GM18517 (cell line): ENCODE measurements around the gene LILRA5.
"Not testable (repeated sequence)": the region's sequence is repeated elsewhere in the genome, so short reads cannot be mapped to it uniquely, and the experiment has no call there.

Experiments used
- ATAC-seq: cut with Tn5 transposase; IDR thresholded peaks from one replicate; pipeline ENCODE4 v1.9.1; 2021; ENCODE audit warnings: mild to moderate bottlenecking, moderate library complexity; ENCODE audit not compliant: unreplicated experiment

LILRA5 gene

GRCh38 chr19:54335164-54335563 lies 22.2 kb upstream of the LILRA5 start:
- no peak for ATAC-seq

GRCh38 chr19:54333586-54334298 lies 20.8 kb upstream of the LILRA5 start:
- ATAC-seq, result no peak

- ATAC-seq, result no peak
Measured at GRCh38 chr19:54332149-54332548, 19.2 kb upstream of the LILRA5 start.

GRCh38 chr19:54331626-54332025 lies 18.7 kb upstream of the LILRA5 start:
- no peak for ATAC-seq

- no peak for ATAC-seq
Measured at GRCh38 chr19:54329476-54330165, 16.7 kb upstream of the LILRA5 start.

GRCh38 chr19:54328781-54329180 lies 15.8 kb upstream of the LILRA5 start:
- not testable (repeated sequence) for ATAC-seq

GRCh38 chr19:54325631-54326030 lies 12.7 kb upstream of the LILRA5 start:
- ATAC-seq, result no peak

GRCh38 chr19:54325194-54325621 lies 12.2 kb upstream of the LILRA5 start:
- no peak for ATAC-seq

- no peak for ATAC-seq
Measured at GRCh38 chr19:54324071-54324470, 11.1 kb upstream of the LILRA5 start.

- ATAC-seq, result not testable (repeated sequence)
Measured at GRCh38 chr19:54322934-54323333, 10.0 kb upstream of the LILRA5 start.

- not testable (repeated sequence) for ATAC-seq
Measured at GRCh38 chr19:54322295-54322694, 9.3 kb upstream of the LILRA5 start.

- no peak for ATAC-seq
Measured at GRCh38 chr19:54319892-54320670, 7.1 kb upstream of the LILRA5 start.

GRCh38 chr19:54319049-54319448 lies 6.1 kb upstream of the LILRA5 start:
- ATAC-seq, result no peak

GRCh38 chr19:54317965-54318240 lies 4.9 kb upstream of the LILRA5 start:
- no peak for ATAC-seq

GRCh38 chr19:54317108-54317964 lies 4.4 kb upstream of the LILRA5 start:
- no peak for ATAC-seq

GRCh38 chr19:54316746-54317107 lies 3.8 kb upstream of the LILRA5 start:
- no peak for ATAC-seq

- no peak for ATAC-seq
Measured at GRCh38 chr19:54315956-54316355, 3.0 kb upstream of the LILRA5 start.

GRCh38 chr19:54312011-54312410 lies 955 bp downstream of the LILRA5 start:
- no peak for ATAC-seq

- no peak for ATAC-seq
Measured at GRCh38 chr19:54311486-54311885, 1.5 kb downstream of the LILRA5 start.

- ATAC-seq, result no peak
Measured at GRCh38 chr19:54310543-54310942, 2.4 kb downstream of the LILRA5 start.

- ATAC-seq, result no peak
Measured at GRCh38 chr19:54309811-54310210, 3.2 kb downstream of the LILRA5 start.
